Ovary (tissue), 3 donors: ENCODE measurements around the gene SHC4.

Experiments
- POLR2A ChIP-seq: fragments of 450-650 bp; IDR thresholded peaks from one replicate; pipeline ENCODE4 v1.6.1; 2017; ENCODE audit warnings: antibody characterized with exemption, mild to moderate bottlenecking, moderate library complexity
- TF ChIP-seq, protein P1 (sequence below), 3 donors: fragments of 450-650 bp in 2 of 3; fragments of 200-600 bp in 1 of 3; IDR thresholded peaks; one replicate each; pipeline versions ENCODE4 v1.5.1 to v1.8.0; 2016 to 2022; ENCODE audit warnings: antibody characterized with exemption in 3 of 3, mild to moderate bottlenecking in 1 of 3
- donor health status: DM: no; HTN: no; CAD: no.

DNA sequence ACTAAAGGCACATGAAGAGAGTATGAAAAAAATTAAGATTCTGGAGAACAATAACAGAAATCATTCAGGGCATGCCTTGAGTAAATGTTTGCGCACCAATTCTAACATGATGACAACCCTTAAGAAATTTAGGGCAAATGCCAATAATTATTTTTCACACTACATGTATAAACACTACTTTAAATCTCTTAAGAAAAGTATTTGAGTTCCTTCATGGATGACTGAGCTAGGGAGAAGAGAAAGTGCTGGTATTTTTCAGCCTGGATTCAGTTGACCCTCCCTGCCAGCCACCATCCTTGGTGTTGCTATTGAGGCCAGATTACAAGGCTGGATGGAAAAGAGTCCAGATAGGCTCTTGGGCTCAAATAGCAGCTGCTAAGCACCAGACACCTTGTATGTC is 93.8 kb downstream of the SHC4 start:
- TF ChIP-seq, protein P1, sequence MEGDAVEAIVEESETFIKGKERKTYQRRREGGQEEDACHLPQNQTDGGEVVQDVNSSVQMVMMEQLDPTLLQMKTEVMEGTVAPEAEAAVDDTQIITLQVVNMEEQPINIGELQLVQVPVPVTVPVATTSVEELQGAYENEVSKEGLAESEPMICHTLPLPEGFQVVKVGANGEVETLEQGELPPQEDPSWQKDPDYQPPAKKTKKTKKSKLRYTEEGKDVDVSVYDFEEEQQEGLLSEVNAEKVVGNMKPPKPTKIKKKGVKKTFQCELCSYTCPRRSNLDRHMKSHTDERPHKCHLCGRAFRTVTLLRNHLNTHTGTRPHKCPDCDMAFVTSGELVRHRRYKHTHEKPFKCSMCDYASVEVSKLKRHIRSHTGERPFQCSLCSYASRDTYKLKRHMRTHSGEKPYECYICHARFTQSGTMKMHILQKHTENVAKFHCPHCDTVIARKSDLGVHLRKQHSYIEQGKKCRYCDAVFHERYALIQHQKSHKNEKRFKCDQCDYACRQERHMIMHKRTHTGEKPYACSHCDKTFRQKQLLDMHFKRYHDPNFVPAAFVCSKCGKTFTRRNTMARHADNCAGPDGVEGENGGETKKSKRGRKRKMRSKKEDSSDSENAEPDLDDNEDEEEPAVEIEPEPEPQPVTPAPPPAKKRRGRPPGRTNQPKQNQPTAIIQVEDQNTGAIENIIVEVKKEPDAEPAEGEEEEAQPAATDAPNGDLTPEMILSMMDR (IDR thresholded peaks at IDR 0.05): no peak
- TF ChIP-seq POLR2A: no peak
